Stimulated activated CD8-positive, alpha-beta memory T cell treated with anti-CD3 and anti-CD28 coated beads, Interleukin-4, amount 100 ng/mL, for 24 hours (primary cell): ENCODE measurements around the gene PCDHA4.
"Not testable (repeated sequence)": the region's sequence is repeated elsewhere in the genome, so short reads cannot be mapped to it uniquely, and the experiment has no call there.

ENCODE experiments used
- DNase-seq: peaks from one replicate; pipeline ENCODE4 v3.0.0-alpha.2; 2020; ENCODE audit warnings: low read depth

PCDHA4 gene

GRCh38 chr5:140806834-140807775 is at the start of gene PCDHA4:
Gene PCDHA4 (plus strand): TSS chr5:140807068.
- no peak for DNase-seq

- no peak for DNase-seq
Observed at GRCh38 chr5:140764177-140764973, 42.5 kb upstream of the PCDHA4 start.

GRCh38 chr5:140767444-140767843 is 39.4 kb upstream of the PCDHA4 start:
- no peak for DNase-seq

GRCh38 chr5:140780512-140780911 is 26.4 kb upstream of the PCDHA4 start:
- no peak for DNase-seq

- no peak for DNase-seq
Observed at GRCh38 chr5:140785905-140786686, 20.8 kb upstream of the PCDHA4 start, which contains the start of gene PCDHA1. Gene PCDHA1 (plus strand): TSS chr5:140786140.

- not testable (repeated sequence) for DNase-seq
Observed at GRCh38 chr5:140787422-140787821, 19.4 kb upstream of the PCDHA4 start.

GRCh38 chr5:140787849-140788504 is 18.9 kb upstream of the PCDHA4 start:
- DNase-seq: not testable (repeated sequence)

GRCh38 chr5:140791089-140791488 is 15.8 kb upstream of the PCDHA4 start:
- no peak for DNase-seq

- DNase-seq: no peak
Observed at GRCh38 chr5:140794595-140795258, 12.1 kb upstream of the PCDHA4 start, which contains the start of gene PCDHA2. Gene PCDHA2 (plus strand): TSS chr5:140794852.

- no peak for DNase-seq
Observed at GRCh38 chr5:140795259-140795641, 11.6 kb upstream of the PCDHA4 start.

GRCh38 chr5:140796072-140796717 is 10.7 kb upstream of the PCDHA4 start:
- DNase-seq: not testable (repeated sequence)

- DNase-seq: no peak
Observed at GRCh38 chr5:140796718-140797095, 10.2 kb upstream of the PCDHA4 start.

- DNase-seq: no peak
Observed at GRCh38 chr5:140800816-140801493, 5.9 kb upstream of the PCDHA4 start, which contains the start of gene PCDHA3. Gene PCDHA3 (plus strand): TSS chr5:140801057.

GRCh38 chr5:140801494-140801841 is 5.4 kb upstream of the PCDHA4 start:
- no peak for DNase-seq

- DNase-seq: not testable (repeated sequence)
Observed at GRCh38 chr5:140802381-140802780, 4.5 kb upstream of the PCDHA4 start.

GRCh38 chr5:140802781-140803271 is 4.0 kb upstream of the PCDHA4 start:
- no peak for DNase-seq

- not testable (repeated sequence) for DNase-seq
Observed at GRCh38 chr5:140808241-140808888, 1.5 kb downstream of the PCDHA4 start.

- DNase-seq: no peak
Observed at GRCh38 chr5:140808889-140809291, 2.0 kb downstream of the PCDHA4 start.
